Activated B cell treated with CpG ODN at 0.5 μM for 24 hours (primary cell): ENCODE measurements around the gene ALG9. TPM values are rescaled to one million over a fixed set of nuclear protein-coding genes. Genes with fewer than 3 reads are reported as not detected.

Experiments
- ATAC-seq: fragments of 200-7000 bp; cut with Tn5 transposase; one replicate; pipeline ENCODE4 v1.10.0; 2021; ENCODE audit warnings: low read depth, mild to moderate bottlenecking, moderate library complexity
- CTCF ChIA-PET: fragments of 350-600 bp; sonication (Branson Sonifier 250); formaldehyde crosslinking; loops from one replicate; lab custom pipeline; 2021; ENCODE audit warnings: antibody characterized with exemption; lab: Charles Lee
- POLR2A ChIA-PET: fragments of 350-600 bp; sonication (Branson Sonifier 250); formaldehyde crosslinking; loops from one replicate; lab custom pipeline; 2021; ENCODE audit warnings: antibody characterized with exemption; lab: Charles Lee
- DNase-seq: peaks from one replicate; pipeline ENCODE4 v3.0.0; 2022
- H3K27ac Mint-ChIP-seq: one replicate; pipeline ENCODE4 v1.8.0; 2020; ENCODE audit warnings: mixed read lengths
- H3K27me3 Mint-ChIP-seq: one replicate; pipeline ENCODE4 v1.8.0; 2021; ENCODE audit warnings: mixed read lengths
- H3K36me3 Mint-ChIP-seq: one replicate; pipeline ENCODE4 v1.8.0; 2021; ENCODE audit warnings: low read depth, mixed read lengths
- H3K4me1 Mint-ChIP-seq: one replicate; pipeline ENCODE4 v1.8.0; 2021; ENCODE audit warnings: mixed read lengths
- H3K4me3 Mint-ChIP-seq: one replicate; pipeline ENCODE4 v1.8.0; 2020; ENCODE audit warnings: mild to moderate bottlenecking, mixed read lengths
- H3K9me3 Mint-ChIP-seq: one replicate; pipeline ENCODE4 v1.8.0; 2020; ENCODE audit warnings: mixed read lengths
- intact Hi-C: fragments of 100-400 bp; cut with micrococcal nuclease; formaldehyde crosslinking; loops from one replicate; pipeline ENCODE4 v1.15.1; 2024
- total RNA-seq: library from RNA; stranded (reverse); gene quantifications from 2 replicates; pipeline ENCODE4 v1.2.3, GENCODE V29; 2022
- TF ChIP-seq, protein P1 (sequence below): fragments of 200-600 bp; IDR thresholded peaks from one replicate; pipeline ENCODE4 v1.8.0; 2022; ENCODE audit warnings: antibody characterized with exemption, mild to moderate bottlenecking

ALG9 gene
- total RNA-seq, 1 donor from 2014 or later: 20.1 TPM

DNA sequence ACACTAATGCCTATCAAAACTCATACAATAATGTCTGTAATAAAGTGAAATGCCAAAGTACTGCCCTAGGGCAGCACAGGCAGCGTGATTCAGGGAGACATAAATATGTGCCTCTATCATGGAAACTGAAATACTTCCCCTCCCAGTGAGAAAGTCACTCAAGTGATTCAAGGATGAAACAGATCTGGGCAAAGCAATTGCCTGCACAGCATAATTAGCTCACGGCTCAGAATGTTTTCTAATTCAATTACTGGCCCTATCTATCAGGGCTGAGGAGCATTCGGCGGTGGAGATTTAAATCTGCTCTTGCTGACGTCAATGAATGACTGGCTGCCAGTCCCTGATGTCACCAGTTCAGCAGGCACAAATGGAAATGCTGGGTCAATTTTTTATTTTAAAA is 77.5 kb downstream of the ALG9 start:
- Mint-ChIP-seq H3K9me3 (peaks cover 11% of the 10 kb centered on the region), H3K36me3 (peaks cover 45% of the 10 kb centered on the region), H3K27ac (no peak overlapping the region), H3K4me1 (peaks cover 12% of the 10 kb centered on the region), H3K27me3 (no peaks in the 10 kb centered on the region), H3K4me3 (no peak overlapping the region)
- CTCF ChIA-PET: no interaction called here
- TF ChIP-seq, protein P1, sequence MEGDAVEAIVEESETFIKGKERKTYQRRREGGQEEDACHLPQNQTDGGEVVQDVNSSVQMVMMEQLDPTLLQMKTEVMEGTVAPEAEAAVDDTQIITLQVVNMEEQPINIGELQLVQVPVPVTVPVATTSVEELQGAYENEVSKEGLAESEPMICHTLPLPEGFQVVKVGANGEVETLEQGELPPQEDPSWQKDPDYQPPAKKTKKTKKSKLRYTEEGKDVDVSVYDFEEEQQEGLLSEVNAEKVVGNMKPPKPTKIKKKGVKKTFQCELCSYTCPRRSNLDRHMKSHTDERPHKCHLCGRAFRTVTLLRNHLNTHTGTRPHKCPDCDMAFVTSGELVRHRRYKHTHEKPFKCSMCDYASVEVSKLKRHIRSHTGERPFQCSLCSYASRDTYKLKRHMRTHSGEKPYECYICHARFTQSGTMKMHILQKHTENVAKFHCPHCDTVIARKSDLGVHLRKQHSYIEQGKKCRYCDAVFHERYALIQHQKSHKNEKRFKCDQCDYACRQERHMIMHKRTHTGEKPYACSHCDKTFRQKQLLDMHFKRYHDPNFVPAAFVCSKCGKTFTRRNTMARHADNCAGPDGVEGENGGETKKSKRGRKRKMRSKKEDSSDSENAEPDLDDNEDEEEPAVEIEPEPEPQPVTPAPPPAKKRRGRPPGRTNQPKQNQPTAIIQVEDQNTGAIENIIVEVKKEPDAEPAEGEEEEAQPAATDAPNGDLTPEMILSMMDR: no peak
- no peak for ATAC-seq
- POLR2A ChIA-PET: no interaction called here
- no peak for DNase-seq
- intact Hi-C loops: no loop called here

DNA sequence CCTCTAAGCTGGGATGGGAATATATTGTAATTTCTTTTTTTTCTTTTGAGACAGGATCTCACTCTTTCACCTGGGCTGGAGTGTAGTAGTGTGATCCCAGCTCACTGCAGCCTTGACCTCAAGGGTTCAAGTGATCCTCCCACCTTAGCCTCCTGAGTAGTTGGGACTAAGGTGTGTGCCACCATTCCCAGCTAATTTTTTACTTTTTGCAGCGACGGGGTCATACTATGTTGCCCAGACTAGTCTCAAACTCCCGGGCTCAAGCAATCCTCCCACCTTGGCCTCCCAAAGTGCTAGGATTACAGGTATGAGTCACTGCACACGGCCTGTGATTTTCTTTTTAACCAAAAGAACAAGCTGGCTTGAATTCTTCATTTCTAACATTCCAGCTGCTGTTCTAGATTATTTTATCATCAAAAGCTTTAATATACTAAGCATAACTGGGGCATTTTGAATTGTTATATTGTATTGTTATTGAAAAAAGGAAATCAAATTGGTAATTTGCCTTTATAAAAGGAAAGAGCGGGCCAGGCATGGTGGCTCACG is 78.4 kb downstream of the ALG9 start:
- Mint-ChIP-seq H3K27ac (no peak overlapping the region), H3K36me3 (peaks cover 37% of the 10 kb centered on the region), H3K9me3 (peaks cover 11% of the 10 kb centered on the region), H3K27me3 (no peaks in the 10 kb centered on the region), H3K4me1 (peaks cover 13% of the 10 kb centered on the region), H3K4me3 (no peak overlapping the region)
- DNase-seq (no peak), ATAC-seq (no peak)
- TF ChIP-seq, protein P1: no peak
- ChIA-PET CTCF (interaction anchor here (0.7 to 2.6 kb wide), 2 partner anchors 15 to 49 kb away, joined by 4 to 8 read pairs; no protein-coding TSS in a partner anchor), POLR2A (interaction anchor here (0.5 to 0.6 kb wide), 2 partner anchors 181 to 206 kb away, joined by 4 to 5 read pairs; no protein-coding TSS in a partner anchor)
- intact Hi-C loops: no loop called here

DNA sequence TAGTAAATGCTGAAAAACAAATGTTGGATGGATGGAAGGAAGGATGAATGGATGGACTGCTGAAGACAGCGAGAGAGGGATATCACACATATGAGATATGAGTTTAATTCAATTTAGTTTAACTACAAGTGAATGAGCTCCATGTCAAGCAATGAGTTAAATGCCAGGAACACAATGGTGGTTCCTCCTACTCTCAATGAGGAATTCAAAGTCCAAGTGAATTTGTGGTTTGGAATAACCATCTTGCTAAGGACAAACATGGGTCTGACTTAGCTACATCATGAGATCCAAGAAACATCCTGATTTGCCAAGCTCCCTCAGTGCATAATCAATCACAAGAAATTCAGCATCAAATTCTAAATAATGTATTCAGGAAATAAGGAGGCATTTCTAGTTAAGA is 79.1 kb downstream of the ALG9 start:
- POLR2A ChIA-PET: no interaction called here
- intact Hi-C loops: no loop called here

DNA sequence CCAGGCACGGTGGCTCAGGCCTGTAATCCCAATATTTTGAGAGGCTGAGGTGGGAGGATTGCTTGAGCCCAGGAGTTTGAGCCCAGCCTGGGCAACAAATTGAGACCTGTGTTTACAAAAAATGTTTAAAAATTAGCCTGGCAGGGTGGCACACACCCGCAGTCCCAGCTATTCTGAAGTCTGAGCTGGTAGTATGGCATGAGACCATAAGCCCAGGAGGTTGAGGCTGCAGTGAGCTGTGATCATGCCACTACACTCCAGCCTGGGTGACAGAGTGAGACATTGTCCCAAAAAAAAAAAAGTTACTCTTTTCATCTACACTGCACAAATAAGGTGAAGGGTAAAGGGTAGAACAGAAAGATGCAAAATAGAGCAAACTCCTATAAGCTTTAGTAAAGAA is 82.9 kb downstream of the ALG9 start:
- DNase-seq: no peak
- H3K27ac Mint-ChIP-seq: no peak overlapping the region
- TF ChIP-seq, protein P1: no peak
- peaks cover 1% of the 10 kb centered on the region for H3K4me1 Mint-ChIP-seq
- no peak overlapping the region for H3K4me3 Mint-ChIP-seq
- intact Hi-C loops: no loop called here
- POLR2A ChIA-PET: no interaction called here
- no peaks in the 10 kb centered on the region for H3K9me3 Mint-ChIP-seq
- ATAC-seq: no peak
- H3K36me3 Mint-ChIP-seq: peaks cover 33% of the 10 kb centered on the region
- no peaks in the 10 kb centered on the region for H3K27me3 Mint-ChIP-seq
- CTCF ChIA-PET: interaction anchor here (0.7 to 0.9 kb wide), 2 partner anchors 11 to 72 kb away, joined by 3 to 4 read pairs; no protein-coding TSS in a partner anchor

More for the DNA sequence above, 79.1 kb downstream of the ALG9 start:
- no peak overlapping the region for H3K27ac Mint-ChIP-seq
- TF ChIP-seq, protein P1: no peak
- DNase-seq (no peak), ATAC-seq (no peak)
- no peaks in the 10 kb centered on the region for H3K27me3 Mint-ChIP-seq
- peaks cover 13% of the 10 kb centered on the region for H3K4me1 Mint-ChIP-seq
- peaks cover 32% of the 10 kb centered on the region for H3K36me3 Mint-ChIP-seq
- H3K4me3 Mint-ChIP-seq: no peak overlapping the region
- CTCF ChIA-PET: interaction anchor here (2.6 kb wide), 1 partner anchor 15 kb away, joined by 8 read pairs; no protein-coding TSS in a partner anchor
- H3K9me3 Mint-ChIP-seq: peaks cover 9% of the 10 kb centered on the region

DNA sequence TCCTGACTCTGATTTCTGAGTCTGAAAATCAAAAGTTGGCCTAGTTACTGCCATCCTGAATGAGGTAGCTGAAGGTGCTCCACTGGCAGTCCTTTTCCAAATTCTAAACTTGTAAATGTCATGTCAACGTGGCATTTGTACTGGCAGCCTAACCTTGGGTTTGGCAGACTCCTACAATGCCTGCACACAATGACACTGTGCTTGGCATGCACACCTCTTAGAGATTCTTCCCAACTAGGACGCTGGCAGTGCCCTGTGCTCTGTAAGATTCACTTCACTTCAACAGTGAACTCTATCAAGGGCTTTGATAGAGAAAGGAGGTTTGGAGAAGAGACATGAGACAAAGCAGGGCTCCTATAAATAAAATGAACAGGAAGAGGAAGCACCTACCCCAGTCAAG is 83.3 kb downstream of the ALG9 start:
- CTCF ChIA-PET: interaction anchor here (0.9 kb wide), 1 partner anchor 11 kb away, joined by 3 read pairs; no protein-coding TSS in a partner anchor
- intact Hi-C loops: no loop called here
- H3K27me3 Mint-ChIP-seq: no peaks in the 10 kb centered on the region

More for the DNA sequence above, 83.3 kb downstream of the ALG9 start:
- POLR2A ChIA-PET: no interaction called here
- no peak for ATAC-seq
- Mint-ChIP-seq H3K4me3 (no peak overlapping the region), H3K36me3 (peaks cover 36% of the 10 kb centered on the region), H3K27ac (no peak overlapping the region), H3K4me1 (peaks cover 1% of the 10 kb centered on the region), H3K9me3 (no peaks in the 10 kb centered on the region)
- DNase-seq: no peak
- TF ChIP-seq, protein P1: no peak
